HCT116 (cell line): ENCODE data around the gene GRIK1. TPM values are rescaled to one million over a fixed set of nuclear protein-coding genes. Genes with fewer than 3 reads are reported as not detected.

ENCODE experiments used
- ATAC-seq: fragments of 200-7000 bp; cut with Tn5 transposase; 2 replicates; pipeline ENCODE4 v1.9.1; 2020; ENCODE audit warnings: mild to moderate bottlenecking, moderate library complexity
- BruUV-seq: library from RNA; stranded (reverse); fragments of 400-500 nt; replicated peaks from 2 replicates; lab custom pipeline; 2021; lab: Mats Ljungman, UMichigan
- CTCF ChIA-PET: fragments of 300-600 bp; sonication (Branson Sonifier 250); formaldehyde crosslinking; loops from one replicate; lab custom pipeline; 2021; ENCODE audit warnings: antibody characterized with exemption; lab: Charles Lee
- POLR2A ChIA-PET: fragments of 300-600, 350-600 bp; sonication (Branson Sonifier 250); formaldehyde crosslinking; loops from one replicate; lab custom pipeline; 2021; ENCODE audit warnings: antibody characterized with exemption; lab: Charles Lee
- RAD21 ChIA-PET, 2 experiments: fragments of 300-600 bp; sonication (Branson Sonifier 250); formaldehyde crosslinking; loops; one replicate each; lab custom pipeline; 2023; ENCODE audit warnings: low total read pairs in 2 of 2; ENCODE audit not compliant: uncharacterized antibody in 2 of 2, unreplicated experiment in 2 of 2, low non-redundant PET in 1 of 2; lab: Charles Lee
- DNase-seq: peaks from one replicate; pipeline ENCODE4 v3.0.0-alpha.2; 2010; ENCODE audit warnings: low read depth, low spot score
- H2AFZ ChIP-seq: fragments of 200-600 bp; shearing (Covaris generic), sonication (generic); 2 replicates; pipeline ENCODE4 v1.6.1; 2017; ENCODE audit warnings: low read depth, mixed run types, mixed read lengths, antibody characterized with exemption, low read length; ENCODE audit not compliant: poor library complexity, severe bottlenecking
- H3K27ac ChIP-seq: 2 replicates; pipeline ENCODE4 v1.5.1; 2012; ENCODE audit warnings: low read depth, low read length
- H3K27me3 ChIP-seq: fragments of 200-600 bp; sonication (generic); 2 replicates; pipeline ENCODE4 v1.6.1; 2016; ENCODE audit warnings: mixed run types, low read length, mixed read lengths; ENCODE audit not compliant: insufficient read depth
- H3K36me3 ChIP-seq, 2 experiments: fragments of 200-500 bp in 1 of 2; fragments of 200-600 bp in 1 of 2; sonication (Bioruptor generic) in 1 of 2; sonication (generic) in 1 of 2; 2 replicates each; pipeline versions ENCODE4 v1.5.1 to v1.6.1; 2014 to 2016; ENCODE audit warnings: low read length in 2 of 2, inconsistent platforms in 1 of 2, mixed read lengths in 1 of 2, mixed run types in 1 of 2; ENCODE audit not compliant: insufficient read depth in 2 of 2, control insufficient read depth in 1 of 2
- H3K4me1 ChIP-seq, 2 experiments: fragments of 200-600 bp in 1 of 2; sonication (generic) in 1 of 2; 2 replicates each; pipeline versions ENCODE4 v1.5.1 to v1.6.1; 2012 to 2017; ENCODE audit warnings: low read length in 2 of 2, inconsistent platforms in 1 of 2, mild to moderate bottlenecking in 1 of 2, mixed read lengths in 1 of 2, mixed run types in 1 of 2, moderate library complexity in 1 of 2; ENCODE audit not compliant: insufficient read depth in 2 of 2, control insufficient read depth in 1 of 2
- H3K4me2 ChIP-seq: fragments of 200-600 bp; sonication (generic); 2 replicates; pipeline ENCODE4 v1.6.1; 2017; ENCODE audit warnings: mixed run types, low read length, mixed read lengths
- H3K4me3 ChIP-seq, 2 experiments: fragments of 200-600 bp in 1 of 2; sonication (generic) in 1 of 2; replicated peaks in 1 of 2; 2 replicates each; pipeline ENCODE4 v1.5.1; 2011 to 2016; ENCODE audit warnings: low read length in 2 of 2, control low read depth in 1 of 2, low read depth in 1 of 2, mild to moderate bottlenecking in 1 of 2, mixed read lengths in 1 of 2, mixed run types in 1 of 2
- H3K79me2 ChIP-seq: fragments of 200-600 bp; sonication (generic); 2 replicates; pipeline ENCODE4 v1.6.1; 2017; ENCODE audit warnings: mild to moderate bottlenecking, mixed run types, low read length, moderate library complexity, mixed read lengths; ENCODE audit not compliant: insufficient read depth
- H3K9ac ChIP-seq: fragments of 200-600 bp; sonication (generic); 2 replicates; pipeline ENCODE4 v1.6.1; 2016; ENCODE audit warnings: low read length, mixed read lengths
- H3K9me2 ChIP-seq: fragments of 200-600 bp; sonication (generic), shearing (Covaris generic); 2 replicates; pipeline ENCODE4 v1.6.1; 2017; ENCODE audit warnings: mixed run types, mild to moderate bottlenecking, moderate library complexity; ENCODE audit not compliant: insufficient read depth
- H3K9me3 ChIP-seq, 2 experiments: fragments of 200-500 bp in 1 of 2; fragments of 200-600 bp in 1 of 2; sonication (Bioruptor generic) in 1 of 2; sonication (generic) in 1 of 2; 2 replicates each; pipeline ENCODE4 v1.6.1; 2014 to 2017; ENCODE audit warnings: low read length in 2 of 2, mixed read lengths in 2 of 2, inconsistent platforms in 1 of 2, low read depth in 1 of 2, mild to moderate bottlenecking in 1 of 2, mixed run types in 1 of 2, moderate library complexity in 1 of 2; ENCODE audit not compliant: control insufficient read depth in 1 of 2, insufficient read depth in 1 of 2
- H4K20me1 ChIP-seq: fragments of 200-600 bp; sonication (generic), shearing (Covaris generic); 2 replicates; pipeline ENCODE4 v1.6.1; 2017; ENCODE audit warnings: mixed run types, mild to moderate bottlenecking, moderate library complexity; ENCODE audit not compliant: insufficient read depth
- CBX3 ChIP-seq: IDR thresholded peaks from 2 replicates; pipeline ENCODE4 v1.6.1; 2012; ENCODE audit warnings: low read depth
- CEBPB ChIP-seq: IDR thresholded peaks from 2 replicates; pipeline ENCODE4 v1.6.1; 2012; ENCODE audit warnings: low read depth
- EGR1 ChIP-seq: IDR thresholded peaks from 2 replicates; pipeline ENCODE4 v1.6.1; 2012; ENCODE audit warnings: low read depth
- ELF1 ChIP-seq: IDR thresholded peaks from 2 replicates; pipeline ENCODE4 v1.6.1; 2012; ENCODE audit warnings: low read depth, borderline replicate concordance
- EZH2 ChIP-seq: fragments of 200-600 bp; sonication (generic); IDR thresholded peaks from 2 replicates; pipeline ENCODE4 v1.6.1; 2017; ENCODE audit warnings: antibody characterized with exemption, mixed run types
- FOSL1 ChIP-seq: IDR thresholded peaks from 2 replicates; pipeline ENCODE4 v1.6.1; 2012; ENCODE audit warnings: low read depth
- JUND ChIP-seq: IDR thresholded peaks from 2 replicates; pipeline ENCODE4 v1.6.1; 2012
- SIN3A ChIP-seq: IDR thresholded peaks from 2 replicates; pipeline ENCODE4 v1.6.1; 2012; ENCODE audit warnings: low read depth
- SRF ChIP-seq: IDR thresholded peaks from 2 replicates; pipeline ENCODE4 v1.6.1; 2012; ENCODE audit warnings: low read depth
- TCF7L2 ChIP-seq: IDR thresholded peaks from 2 replicates; pipeline ENCODE4 v1.7.0; 2011; ENCODE audit warnings: borderline replicate concordance, inconsistent platforms; ENCODE audit not compliant: insufficient read depth, insufficient read length; ENCODE audit errors: extremely low read depth
- YY1 ChIP-seq: IDR thresholded peaks from 2 replicates; pipeline ENCODE4 v1.6.1; 2011; ENCODE audit warnings: low read length, low read depth, moderate library complexity, mild to moderate bottlenecking; ENCODE audit not compliant: insufficient replicate concordance; ENCODE audit errors: extremely low read depth
- ZNF274 ChIP-seq: fragments of 200-500 bp; sonication (Bioruptor generic); IDR thresholded peaks from 2 replicates; pipeline ENCODE4 v1.6.1; 2014; ENCODE audit warnings: mild to moderate bottlenecking, low read depth, low read length, inconsistent platforms
- intact Hi-C: fragments of 100-400 bp; cut with micrococcal nuclease; formaldehyde crosslinking; loops from 2 replicates; pipeline ENCODE4 v1.10.0; 2022
- total RNA-seq: library from RNA; stranded (reverse); gene quantifications from one replicate; pipeline ENCODE4 v1.2.1, GENCODE V29; 2021; ENCODE audit not compliant: unreplicated experiment
- TF ChIP-seq, protein P1 (sequence below): IDR thresholded peaks from 2 replicates; pipeline ENCODE4 v1.6.1; 2011; ENCODE audit warnings: mild to moderate bottlenecking, low read length, moderate library complexity; ENCODE audit not compliant: insufficient replicate concordance; ENCODE audit errors: extremely low read depth
- TF ChIP-seq, protein P2 (sequence below): IDR thresholded peaks from 2 replicates; pipeline ENCODE4 v1.6.1; 2012
- TF ChIP-seq, protein P3 (sequence below), 3 experiments: fragments of 200-600 bp in 1 of 3; sonication (generic) in 1 of 3; IDR thresholded peaks in 2 of 3; conservative IDR thresholded peaks in 1 of 3; 2 replicates each; pipeline ENCODE4 v1.5.1; 2012 to 2017; ENCODE audit warnings: low read depth in 2 of 3, low read length in 2 of 3, antibody characterized with exemption in 1 of 3, borderline replicate concordance in 1 of 3, control low read depth in 1 of 3, mild to moderate bottlenecking in 1 of 3, mixed read lengths in 1 of 3, mixed run types in 1 of 3, moderate library complexity in 1 of 3; ENCODE audit not compliant: insufficient read depth in 1 of 3
- TF ChIP-seq, protein P4 (sequence below): IDR thresholded peaks from 2 replicates; pipeline ENCODE4 v1.6.1; 2012; ENCODE audit warnings: low read depth
- TF ChIP-seq, protein P5 (sequence below): IDR thresholded peaks from 2 replicates; pipeline ENCODE4 v1.6.1; 2012

Gene GRIK1
- total RNA-seq, 1 experiment from 2014 or later, result not detected

DNA sequence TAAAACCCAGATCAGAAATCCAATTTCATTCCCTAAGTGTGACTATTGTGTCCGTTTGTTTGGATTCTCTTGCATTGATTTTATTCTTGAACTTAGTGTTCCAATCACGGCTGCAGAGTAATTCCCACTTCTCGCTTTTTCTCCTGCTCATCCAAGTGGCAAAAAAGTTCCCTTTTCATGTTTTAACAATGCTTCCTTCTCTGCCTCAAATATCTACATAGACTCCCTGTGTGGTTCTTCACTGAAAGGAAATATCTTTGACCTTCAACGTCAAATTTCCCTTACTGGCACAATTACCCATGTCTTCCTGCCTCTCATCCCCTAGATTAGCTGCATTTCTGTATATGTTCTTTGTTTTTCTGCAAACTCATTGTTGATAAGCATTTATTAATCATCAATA lies 335.7 kb downstream of the GRIK1 start (continued):
- TF ChIP-seq, protein P1, sequence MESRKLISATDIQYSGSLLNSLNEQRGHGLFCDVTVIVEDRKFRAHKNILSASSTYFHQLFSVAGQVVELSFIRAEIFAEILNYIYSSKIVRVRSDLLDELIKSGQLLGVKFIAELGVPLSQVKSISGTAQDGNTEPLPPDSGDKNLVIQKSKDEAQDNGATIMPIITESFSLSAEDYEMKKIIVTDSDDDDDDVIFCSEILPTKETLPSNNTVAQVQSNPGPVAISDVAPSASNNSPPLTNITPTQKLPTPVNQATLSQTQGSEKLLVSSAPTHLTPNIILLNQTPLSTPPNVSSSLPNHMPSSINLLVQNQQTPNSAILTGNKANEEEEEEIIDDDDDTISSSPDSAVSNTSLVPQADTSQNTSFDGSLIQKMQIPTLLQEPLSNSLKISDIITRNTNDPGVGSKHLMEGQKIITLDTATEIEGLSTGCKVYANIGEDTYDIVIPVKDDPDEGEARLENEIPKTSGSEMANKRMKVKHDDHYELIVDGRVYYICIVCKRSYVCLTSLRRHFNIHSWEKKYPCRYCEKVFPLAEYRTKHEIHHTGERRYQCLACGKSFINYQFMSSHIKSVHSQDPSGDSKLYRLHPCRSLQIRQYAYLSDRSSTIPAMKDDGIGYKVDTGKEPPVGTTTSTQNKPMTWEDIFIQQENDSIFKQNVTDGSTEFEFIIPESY, result no peak
- TF ChIP-seq CBX3 (no peak), JUND (no peak), ELF1 (no peak)
- TF ChIP-seq, all 23 proteins: peak for 0

DNA sequence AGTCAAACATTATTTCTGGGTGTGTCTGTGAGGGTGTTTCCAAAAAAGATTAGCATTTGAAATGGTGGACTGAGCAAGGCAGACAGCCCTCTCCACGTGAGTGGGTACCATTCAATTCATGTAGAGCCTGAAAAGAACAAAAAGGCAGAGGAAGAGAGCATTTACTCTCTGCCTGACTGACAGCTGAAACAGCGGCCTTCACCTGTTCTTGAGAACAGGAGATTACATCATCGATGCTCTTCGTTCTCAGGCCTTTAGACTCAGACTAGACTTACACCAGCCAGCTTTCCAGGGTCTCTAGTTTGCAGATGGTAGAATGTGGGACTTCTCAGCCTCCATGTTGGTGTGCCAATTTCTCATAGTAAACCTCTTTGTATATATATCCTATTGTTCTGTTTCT lies 338.7 kb downstream of the GRIK1 start:
- no peaks in the 10 kb centered on the region for H3K27me3 ChIP-seq
- H3K9me2 ChIP-seq, result no peaks in the 10 kb centered on the region
- ATAC-seq, result no peak
- no peaks in the 10 kb centered on the region for H3K9me3 ChIP-seq
- ChIA-PET POLR2A (no interaction called here), CTCF (no interaction called here), RAD21 (no interaction called here)
- no peak overlapping the region for H3K27ac ChIP-seq
- BruUV-seq, result no TSS peak
- intact Hi-C loops, result no loop called here
- H4K20me1 ChIP-seq, result no peaks in the 10 kb centered on the region
- no peak overlapping the region for H3K9ac ChIP-seq
- no peak for DNase-seq
- H3K4me2 ChIP-seq, result no peak overlapping the region
- H3K4me1 ChIP-seq, result no peaks in the 10 kb centered on the region
- no peak overlapping the region for H2AFZ ChIP-seq
- H3K4me3 ChIP-seq, result no peak overlapping the region
- H3K79me2 ChIP-seq, result no peaks in the 10 kb centered on the region
- no peaks in the 10 kb centered on the region for H3K36me3 ChIP-seq
- TF ChIP-seq YY1, result no peak
- TF ChIP-seq, protein P2, sequence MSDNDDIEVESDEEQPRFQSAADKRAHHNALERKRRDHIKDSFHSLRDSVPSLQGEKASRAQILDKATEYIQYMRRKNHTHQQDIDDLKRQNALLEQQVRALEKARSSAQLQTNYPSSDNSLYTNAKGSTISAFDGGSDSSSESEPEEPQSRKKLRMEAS, result no peak
- no peak for TF ChIP-seq EGR1
- TF ChIP-seq, protein P3, sequence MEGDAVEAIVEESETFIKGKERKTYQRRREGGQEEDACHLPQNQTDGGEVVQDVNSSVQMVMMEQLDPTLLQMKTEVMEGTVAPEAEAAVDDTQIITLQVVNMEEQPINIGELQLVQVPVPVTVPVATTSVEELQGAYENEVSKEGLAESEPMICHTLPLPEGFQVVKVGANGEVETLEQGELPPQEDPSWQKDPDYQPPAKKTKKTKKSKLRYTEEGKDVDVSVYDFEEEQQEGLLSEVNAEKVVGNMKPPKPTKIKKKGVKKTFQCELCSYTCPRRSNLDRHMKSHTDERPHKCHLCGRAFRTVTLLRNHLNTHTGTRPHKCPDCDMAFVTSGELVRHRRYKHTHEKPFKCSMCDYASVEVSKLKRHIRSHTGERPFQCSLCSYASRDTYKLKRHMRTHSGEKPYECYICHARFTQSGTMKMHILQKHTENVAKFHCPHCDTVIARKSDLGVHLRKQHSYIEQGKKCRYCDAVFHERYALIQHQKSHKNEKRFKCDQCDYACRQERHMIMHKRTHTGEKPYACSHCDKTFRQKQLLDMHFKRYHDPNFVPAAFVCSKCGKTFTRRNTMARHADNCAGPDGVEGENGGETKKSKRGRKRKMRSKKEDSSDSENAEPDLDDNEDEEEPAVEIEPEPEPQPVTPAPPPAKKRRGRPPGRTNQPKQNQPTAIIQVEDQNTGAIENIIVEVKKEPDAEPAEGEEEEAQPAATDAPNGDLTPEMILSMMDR (IDR thresholded peaks at IDR 0.05 in 2 of 3, conservative IDR thresholded peaks at IDR 0.05 in 1 of 3; ENCODE audit: borderline replicate concordance in 1 of 3, insufficient read depth in 1 of 3, low read depth in 2 of 3, low read length in 2 of 3), result no peak
- TF ChIP-seq TCF7L2, result no peak
- no peak for TF ChIP-seq EZH2
- TF ChIP-seq SIN3A, result no peak
- TF ChIP-seq, protein P4, sequence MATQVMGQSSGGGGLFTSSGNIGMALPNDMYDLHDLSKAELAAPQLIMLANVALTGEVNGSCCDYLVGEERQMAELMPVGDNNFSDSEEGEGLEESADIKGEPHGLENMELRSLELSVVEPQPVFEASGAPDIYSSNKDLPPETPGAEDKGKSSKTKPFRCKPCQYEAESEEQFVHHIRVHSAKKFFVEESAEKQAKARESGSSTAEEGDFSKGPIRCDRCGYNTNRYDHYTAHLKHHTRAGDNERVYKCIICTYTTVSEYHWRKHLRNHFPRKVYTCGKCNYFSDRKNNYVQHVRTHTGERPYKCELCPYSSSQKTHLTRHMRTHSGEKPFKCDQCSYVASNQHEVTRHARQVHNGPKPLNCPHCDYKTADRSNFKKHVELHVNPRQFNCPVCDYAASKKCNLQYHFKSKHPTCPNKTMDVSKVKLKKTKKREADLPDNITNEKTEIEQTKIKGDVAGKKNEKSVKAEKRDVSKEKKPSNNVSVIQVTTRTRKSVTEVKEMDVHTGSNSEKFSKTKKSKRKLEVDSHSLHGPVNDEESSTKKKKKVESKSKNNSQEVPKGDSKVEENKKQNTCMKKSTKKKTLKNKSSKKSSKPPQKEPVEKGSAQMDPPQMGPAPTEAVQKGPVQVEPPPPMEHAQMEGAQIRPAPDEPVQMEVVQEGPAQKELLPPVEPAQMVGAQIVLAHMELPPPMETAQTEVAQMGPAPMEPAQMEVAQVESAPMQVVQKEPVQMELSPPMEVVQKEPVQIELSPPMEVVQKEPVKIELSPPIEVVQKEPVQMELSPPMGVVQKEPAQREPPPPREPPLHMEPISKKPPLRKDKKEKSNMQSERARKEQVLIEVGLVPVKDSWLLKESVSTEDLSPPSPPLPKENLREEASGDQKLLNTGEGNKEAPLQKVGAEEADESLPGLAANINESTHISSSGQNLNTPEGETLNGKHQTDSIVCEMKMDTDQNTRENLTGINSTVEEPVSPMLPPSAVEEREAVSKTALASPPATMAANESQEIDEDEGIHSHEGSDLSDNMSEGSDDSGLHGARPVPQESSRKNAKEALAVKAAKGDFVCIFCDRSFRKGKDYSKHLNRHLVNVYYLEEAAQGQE, result no peak
- no peak for TF ChIP-seq SRF
- no peak for TF ChIP-seq ZNF274
- TF ChIP-seq, protein P5, sequence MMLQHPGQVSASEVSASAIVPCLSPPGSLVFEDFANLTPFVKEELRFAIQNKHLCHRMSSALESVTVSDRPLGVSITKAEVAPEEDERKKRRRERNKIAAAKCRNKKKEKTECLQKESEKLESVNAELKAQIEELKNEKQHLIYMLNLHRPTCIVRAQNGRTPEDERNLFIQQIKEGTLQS, result no peak
- TF ChIP-seq FOSL1, result no peak
- no peak for TF ChIP-seq CEBPB
